ENCODE measurements around the gene DNAH1.

The DNAH1 gene

GRCh38 chr3:52311576-52312119 lies 4.5 kb upstream of the DNAH1 start:
- Histone ChIP-seq H3K79me2 (ENCODE audit: insufficient read depth, low read length) (no peaks in the 10 kb centered on the region), H3K4me3 (ENCODE audit: insufficient read depth, low read length, poor library complexity, severe bottlenecking) (no peak overlapping the region), H3K9me3 (ENCODE audit: insufficient read depth, low read length) (no peaks in the 10 kb centered on the region), H3K36me3 (ENCODE audit: low read length) (no peaks in the 10 kb centered on the region), H3K4me2 (ENCODE audit: low read depth, low read length, poor library complexity, severe bottlenecking) (no peak overlapping the region), H3K9ac (ENCODE audit: low read length) (no peak overlapping the region), H3F3A (ENCODE audit: insufficient read depth) (no peaks in the 10 kb centered on the region), H3K27me3 (ENCODE audit: low read length) (no peaks in the 10 kb centered on the region), H3K9me2 (replicated peaks; ENCODE audit: insufficient read depth, low read length) (no peaks in the 10 kb centered on the region), H3K27ac (ENCODE audit: low read depth, low read length) (no peak overlapping the region), H2AFZ (ENCODE audit: low read depth, low read length, severe bottlenecking) (no peak overlapping the region), H4K20me1 (ENCODE audit: low read depth, low read length) (no peaks in the 10 kb centered on the region)
- TF ChIP-seq EZH2phosphoT487 (conservative IDR thresholded peaks at IDR 0.05; ENCODE audit: low read length): no peak
- TF ChIP-seq CTCF (IDR thresholded peaks at IDR 0.05; ENCODE audit: insufficient read depth, low read length, poor library complexity, severe bottlenecking): no peak

GRCh38 chr3:52313188-52313773 lies 2.8 kb upstream of the DNAH1 start:
- Histone ChIP-seq H3K36me3 (ENCODE audit: low read length) (no peaks in the 10 kb centered on the region), H3K4me3 (ENCODE audit: insufficient read depth, low read length, poor library complexity, severe bottlenecking) (no peak overlapping the region), H3K4me2 (ENCODE audit: low read depth, low read length, poor library complexity, severe bottlenecking) (no peak overlapping the region), H3K27ac (ENCODE audit: low read depth, low read length) (no peak overlapping the region), H4K20me1 (ENCODE audit: low read depth, low read length) (no peaks in the 10 kb centered on the region), H3F3A (ENCODE audit: insufficient read depth) (no peaks in the 10 kb centered on the region), H3K79me2 (ENCODE audit: insufficient read depth, low read length) (no peaks in the 10 kb centered on the region), H3K9ac (ENCODE audit: low read length) (no peak overlapping the region), H3K27me3 (ENCODE audit: low read length) (no peaks in the 10 kb centered on the region), H2AFZ (ENCODE audit: low read depth, low read length, severe bottlenecking) (no peak overlapping the region), H3K9me2 (replicated peaks; ENCODE audit: insufficient read depth, low read length) (no peaks in the 10 kb centered on the region), H3K9me3 (ENCODE audit: insufficient read depth, low read length) (no peaks in the 10 kb centered on the region)
- TF ChIP-seq CTCF (IDR thresholded peaks at IDR 0.05; ENCODE audit: insufficient read depth, low read length, poor library complexity, severe bottlenecking) (no peak), EZH2phosphoT487 (conservative IDR thresholded peaks at IDR 0.05; ENCODE audit: low read length) (no peak)

- Histone ChIP-seq H3K4me2 (ENCODE audit: low read depth, low read length, poor library complexity, severe bottlenecking) (no peak overlapping the region), H3K9me2 (replicated peaks; ENCODE audit: insufficient read depth, low read length) (no peaks in the 10 kb centered on the region), H3K9me3 (ENCODE audit: insufficient read depth, low read length) (no peaks in the 10 kb centered on the region), H2AFZ (ENCODE audit: low read depth, low read length, severe bottlenecking) (no peak overlapping the region), H3K27ac (ENCODE audit: low read depth, low read length) (no peak overlapping the region), H4K20me1 (ENCODE audit: low read depth, low read length) (no peaks in the 10 kb centered on the region), H3K4me3 (ENCODE audit: insufficient read depth, low read length, poor library complexity, severe bottlenecking) (no peak overlapping the region), H3K36me3 (ENCODE audit: low read length) (no peaks in the 10 kb centered on the region), H3K79me2 (ENCODE audit: insufficient read depth, low read length) (no peaks in the 10 kb centered on the region), H3F3A (ENCODE audit: insufficient read depth) (no peaks in the 10 kb centered on the region), H3K9ac (ENCODE audit: low read length) (no peak overlapping the region), H3K27me3 (ENCODE audit: low read length) (no peaks in the 10 kb centered on the region)
- TF ChIP-seq EZH2phosphoT487 (conservative IDR thresholded peaks at IDR 0.05; ENCODE audit: low read length): no peak
- TF ChIP-seq CTCF (IDR thresholded peaks at IDR 0.05; ENCODE audit: insufficient read depth, low read length, poor library complexity, severe bottlenecking): no peak
These were observed 2.3 kb upstream of the DNAH1 start for GRCh38 chr3:52313774-52314188.

All from SU-DHL-6 (cell line).